Measurements from ENCODE around the gene IL36B.
"Not testable (repeated sequence)": the region's sequence is repeated elsewhere in the genome, so short reads cannot be mapped to it uniquely, and the experiment has no call there.

The IL36B gene

GRCh38 chr2:113052396-113052917, at the start of gene IL36B:
Gene IL36B (minus strand): TSS chr2:113052867.
- no peak for DNase-seq

GRCh38 chr2:113102133-113102532, 49.5 kb upstream of the IL36B start:
- DNase-seq, result no peak

GRCh38 chr2:113098532-113098931, 45.9 kb upstream of the IL36B start:
- no peak for DNase-seq

- no peak for DNase-seq
Measured at GRCh38 chr2:113098041-113098440, 45.4 kb upstream of the IL36B start.

- not testable (repeated sequence) for DNase-seq
Measured at GRCh38 chr2:113096842-113097618, 44.4 kb upstream of the IL36B start.

GRCh38 chr2:113096306-113096705, 43.6 kb upstream of the IL36B start:
- not testable (repeated sequence) for DNase-seq

- no peak for DNase-seq
Measured at GRCh38 chr2:113093613-113093977, 40.9 kb upstream of the IL36B start.

GRCh38 chr2:113092864-113093612, 40.4 kb upstream of the IL36B start:
- no peak for DNase-seq

- no peak for DNase-seq
Measured at GRCh38 chr2:113091231-113091896, 38.7 kb upstream of the IL36B start.

GRCh38 chr2:113089916-113090315, 37.2 kb upstream of the IL36B start:
- DNase-seq, result no peak

GRCh38 chr2:113088213-113088992, 35.7 kb upstream of the IL36B start:
- DNase-seq, result no peak

GRCh38 chr2:113085542-113085941, 32.9 kb upstream of the IL36B start:
- DNase-seq, result peak; percentile 1

- DNase-seq, result no peak
Measured at GRCh38 chr2:113084249-113085000, 31.8 kb upstream of the IL36B start.

GRCh38 chr2:113083296-113083695, 30.6 kb upstream of the IL36B start:
- no peak for DNase-seq

- no peak for DNase-seq
Measured at GRCh38 chr2:113081488-113082210, 29.0 kb upstream of the IL36B start.

- peak; percentile 2 for DNase-seq
Measured at GRCh38 chr2:113080134-113080533, 27.5 kb upstream of the IL36B start.

- DNase-seq, result no peak
Measured at GRCh38 chr2:113079131-113079530, 26.5 kb upstream of the IL36B start.

- no peak for DNase-seq
Measured at GRCh38 chr2:113078350-113078839, 25.7 kb upstream of the IL36B start.

- DNase-seq, result no peak
Measured at GRCh38 chr2:113077921-113078320, 25.3 kb upstream of the IL36B start.

- DNase-seq, result no peak
Measured at GRCh38 chr2:113076954-113077669, 24.4 kb upstream of the IL36B start.
